OCI-LY7 (cell line): Measurements from ENCODE around the gene CUBN.

Source experiments
- EZH2phosphoT487 ChIP-seq: fragments of 200-600 bp; sonication (generic); IDR thresholded peaks from 2 replicates; pipeline ENCODE4 v1.6.1; 2018; ENCODE audit warnings: low read depth, borderline replicate concordance, mild to moderate bottlenecking, mixed run types, antibody characterized with exemption, low read length, moderate library complexity, mixed read lengths
- TF ChIP-seq, protein P1 (sequence below): fragments of 200-600 bp; sonication (generic); conservative IDR thresholded peaks from 2 replicates; pipeline ENCODE4 v1.5.1; 2014; ENCODE audit warnings: mild to moderate bottlenecking, antibody characterized with exemption, low read length, moderate library complexity, mixed read lengths

DNA sequence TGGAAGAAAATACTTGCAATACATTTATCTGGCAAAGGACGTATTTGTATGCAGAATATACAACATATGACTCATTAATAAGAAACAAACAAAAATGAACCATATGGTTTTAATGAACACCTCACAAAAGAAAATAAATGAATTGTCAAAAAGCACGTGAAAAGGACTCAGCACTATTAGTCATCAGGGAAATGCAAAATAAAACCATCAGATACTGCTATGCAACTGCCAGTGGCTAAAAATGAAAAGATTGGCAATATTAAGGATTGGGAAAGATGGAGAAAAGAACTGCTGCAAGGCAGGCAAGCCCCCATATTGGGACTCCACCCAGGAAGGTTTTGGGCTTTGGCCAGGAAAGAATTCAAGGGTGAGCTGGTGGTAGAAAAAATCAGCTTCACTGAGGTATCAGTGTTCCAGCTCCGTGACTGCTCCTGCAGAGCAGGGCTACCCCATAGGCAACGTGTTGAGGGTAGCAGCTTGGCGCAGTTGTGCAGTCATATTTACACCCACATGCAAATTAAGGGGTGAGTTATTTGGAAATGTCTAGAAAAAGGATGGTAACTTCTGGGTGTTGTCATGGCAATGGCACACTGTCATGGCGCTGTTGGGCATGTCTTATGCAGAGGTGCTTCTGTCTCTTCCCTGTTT is 72.7 kb downstream of the CUBN start:
- TF ChIP-seq, protein P1, sequence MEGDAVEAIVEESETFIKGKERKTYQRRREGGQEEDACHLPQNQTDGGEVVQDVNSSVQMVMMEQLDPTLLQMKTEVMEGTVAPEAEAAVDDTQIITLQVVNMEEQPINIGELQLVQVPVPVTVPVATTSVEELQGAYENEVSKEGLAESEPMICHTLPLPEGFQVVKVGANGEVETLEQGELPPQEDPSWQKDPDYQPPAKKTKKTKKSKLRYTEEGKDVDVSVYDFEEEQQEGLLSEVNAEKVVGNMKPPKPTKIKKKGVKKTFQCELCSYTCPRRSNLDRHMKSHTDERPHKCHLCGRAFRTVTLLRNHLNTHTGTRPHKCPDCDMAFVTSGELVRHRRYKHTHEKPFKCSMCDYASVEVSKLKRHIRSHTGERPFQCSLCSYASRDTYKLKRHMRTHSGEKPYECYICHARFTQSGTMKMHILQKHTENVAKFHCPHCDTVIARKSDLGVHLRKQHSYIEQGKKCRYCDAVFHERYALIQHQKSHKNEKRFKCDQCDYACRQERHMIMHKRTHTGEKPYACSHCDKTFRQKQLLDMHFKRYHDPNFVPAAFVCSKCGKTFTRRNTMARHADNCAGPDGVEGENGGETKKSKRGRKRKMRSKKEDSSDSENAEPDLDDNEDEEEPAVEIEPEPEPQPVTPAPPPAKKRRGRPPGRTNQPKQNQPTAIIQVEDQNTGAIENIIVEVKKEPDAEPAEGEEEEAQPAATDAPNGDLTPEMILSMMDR, result no peak
- TF ChIP-seq EZH2phosphoT487, result no peak
